CD4-positive, alpha-beta T cell treated with Interleukin-17A for 1 hour (primary cell): ENCODE measurements around the gene TPST2.

Experiments used
- DNase-seq: peaks from one replicate; pipeline ENCODE4 v3.0.0-alpha.2; 2020

Gene TPST2

DNA sequence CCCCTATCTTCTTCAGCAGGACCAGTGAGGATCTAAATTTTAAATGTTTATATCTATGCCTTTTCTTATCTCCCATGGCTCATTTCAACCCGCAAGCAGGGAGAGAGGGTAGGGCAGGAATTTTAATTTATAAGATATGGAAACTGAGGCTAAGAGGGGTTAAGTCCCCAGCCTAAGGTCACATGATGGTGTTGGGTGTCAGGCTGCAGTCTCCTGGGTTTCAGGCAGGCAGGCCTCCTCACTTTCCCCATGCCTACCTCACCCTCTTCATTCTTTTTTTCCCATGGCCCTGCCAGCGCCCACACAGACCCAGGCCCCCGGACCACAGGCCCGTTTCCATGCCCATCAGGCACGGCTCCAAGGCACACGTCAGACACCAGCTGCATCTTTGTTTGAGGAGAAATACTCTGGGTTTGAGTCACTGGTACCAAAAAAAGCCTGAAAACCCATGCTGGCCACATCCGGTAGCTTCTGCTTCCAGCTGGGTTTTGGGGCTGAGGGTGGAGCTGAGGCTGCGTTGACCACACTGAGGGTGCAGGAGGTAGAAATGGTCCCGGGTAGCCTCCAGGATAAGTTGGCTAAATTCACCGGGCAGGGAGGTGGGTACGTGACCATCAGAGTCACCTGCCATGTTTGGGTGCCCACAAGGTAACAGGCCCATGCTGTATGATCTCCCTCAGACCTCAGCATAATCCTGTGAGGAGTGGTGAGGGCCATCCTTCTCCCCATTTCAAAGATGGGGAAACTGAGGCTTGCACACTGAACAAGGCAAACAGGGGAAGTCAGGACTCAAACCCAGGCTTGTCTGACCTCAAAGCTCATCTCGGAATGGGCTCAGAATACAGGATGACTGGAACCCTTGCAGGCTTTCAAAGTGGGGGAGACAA, 20.4 kb upstream of the TPST2 start:
- peak; percentile 58 for DNase-seq

DNA sequence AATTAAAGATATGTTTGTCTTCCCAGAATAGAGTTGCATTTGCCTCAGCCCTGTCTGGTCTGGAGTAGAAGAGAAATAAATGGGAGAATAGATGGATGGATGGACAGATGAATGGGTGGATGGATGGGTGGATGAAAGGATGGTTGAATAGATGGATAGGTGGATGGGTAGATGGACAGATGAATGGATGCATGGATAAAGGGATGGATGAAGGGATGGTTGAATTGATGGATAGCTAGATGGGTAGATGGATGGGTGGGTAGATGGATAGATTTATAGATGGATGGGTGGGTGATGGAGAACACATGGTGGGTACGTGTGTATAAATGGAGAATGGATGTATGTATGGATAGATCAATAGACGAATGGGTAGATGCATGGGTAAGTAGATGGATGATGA, 19.4 kb upstream of the TPST2 start:
- no peak for DNase-seq

DNA sequence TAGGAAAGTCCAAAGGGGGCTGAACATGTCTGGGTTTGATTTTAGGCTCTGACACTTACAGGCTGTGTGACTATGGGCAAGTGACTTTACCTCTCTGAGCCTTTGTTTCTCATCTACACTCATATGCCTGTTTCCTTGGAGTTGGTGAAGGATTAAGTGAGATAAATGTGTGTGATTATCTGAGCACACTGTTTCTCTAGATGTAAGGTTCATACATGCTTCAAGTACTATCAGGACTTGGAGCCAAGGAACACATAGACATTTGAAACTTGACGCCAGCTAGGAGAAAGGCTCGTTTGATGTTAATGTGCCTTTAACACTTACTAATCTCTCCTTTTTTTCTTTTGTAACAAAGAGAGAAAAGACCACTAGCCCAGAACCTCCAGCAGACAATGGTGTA, 18.2 kb upstream of the TPST2 start:
- DNase-seq: no peak

DNA sequence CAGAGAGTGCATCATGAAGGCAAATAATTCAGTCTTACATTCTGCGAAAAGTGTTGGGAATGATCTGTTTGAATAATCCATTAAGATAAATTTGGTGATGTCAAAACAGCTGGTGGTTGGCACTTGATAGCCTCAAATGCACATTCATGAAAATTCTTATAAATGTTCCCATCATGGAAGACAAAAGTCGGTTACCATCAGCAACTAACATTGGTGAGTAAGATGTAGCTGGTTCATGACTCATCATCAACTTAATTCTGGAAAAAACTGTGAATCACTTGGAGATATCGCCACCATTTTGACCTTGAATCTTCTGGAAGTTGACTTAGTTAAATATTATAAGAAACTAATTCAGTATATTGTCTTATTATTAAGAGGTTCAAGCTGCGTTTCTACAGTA, 16.7 kb upstream of the TPST2 start:
- no peak for DNase-seq

DNA sequence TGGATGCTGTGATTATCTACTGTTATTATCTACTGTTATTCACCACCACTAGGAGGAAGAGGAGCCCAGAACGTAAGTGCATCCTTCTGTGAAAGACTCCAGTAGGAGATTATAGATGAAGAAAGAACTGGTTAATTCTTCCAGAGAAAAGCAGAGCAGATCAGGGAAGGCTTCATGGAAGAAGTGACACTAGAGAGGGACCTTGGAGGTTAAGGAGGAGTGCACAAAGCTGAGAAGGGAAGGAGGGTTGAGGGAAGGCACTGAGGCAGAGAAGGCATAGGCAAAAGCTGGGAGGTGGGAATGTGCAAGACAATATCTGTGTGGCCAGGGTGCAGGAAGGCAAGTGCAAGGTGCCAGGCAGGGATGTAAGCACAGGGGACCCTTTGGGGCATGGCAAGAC, 14.4 kb upstream of the TPST2 start:
- DNase-seq: no peak

DNA sequence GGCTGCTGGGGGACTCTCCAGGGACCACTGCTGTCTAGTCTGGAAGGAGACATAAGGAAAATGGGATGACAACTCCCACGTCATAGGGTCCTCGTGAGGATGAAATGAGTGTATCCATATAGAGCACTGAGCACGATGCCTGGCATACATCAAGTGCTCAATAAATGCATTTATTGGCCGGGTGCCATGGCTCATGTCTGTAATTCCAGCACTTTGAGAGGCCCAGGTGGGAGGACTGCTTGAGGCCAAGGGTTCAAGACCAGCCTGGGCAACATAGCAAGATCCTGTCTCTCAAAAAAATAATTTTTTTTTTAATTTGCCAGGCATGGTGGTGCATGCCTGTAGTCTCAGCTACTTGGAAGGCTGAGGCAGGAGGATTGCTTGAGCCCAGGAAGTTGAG, 12.2 kb upstream of the TPST2 start:
- DNase-seq: no peak

DNA sequence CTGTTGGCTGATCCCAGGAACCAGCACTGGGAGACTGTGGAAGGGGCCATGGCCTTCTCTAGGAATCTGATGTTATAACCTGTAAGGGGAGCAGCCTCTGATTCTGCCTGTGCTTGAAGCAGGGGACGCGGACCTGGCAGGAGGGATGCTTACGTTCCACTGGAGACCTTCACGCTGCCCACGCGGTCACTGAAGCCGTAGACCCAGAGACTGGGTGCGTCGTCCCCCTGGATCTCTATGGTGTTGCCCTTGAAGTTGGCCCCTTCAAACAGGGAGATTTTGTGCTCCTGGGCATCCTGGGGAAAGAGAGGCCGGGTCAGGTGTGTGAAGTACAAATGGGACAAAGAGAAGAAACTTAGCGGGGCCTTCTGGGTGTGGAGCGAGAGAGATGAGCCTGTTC, 11.8 kb upstream of the TPST2 start:
- no peak for DNase-seq

DNA sequence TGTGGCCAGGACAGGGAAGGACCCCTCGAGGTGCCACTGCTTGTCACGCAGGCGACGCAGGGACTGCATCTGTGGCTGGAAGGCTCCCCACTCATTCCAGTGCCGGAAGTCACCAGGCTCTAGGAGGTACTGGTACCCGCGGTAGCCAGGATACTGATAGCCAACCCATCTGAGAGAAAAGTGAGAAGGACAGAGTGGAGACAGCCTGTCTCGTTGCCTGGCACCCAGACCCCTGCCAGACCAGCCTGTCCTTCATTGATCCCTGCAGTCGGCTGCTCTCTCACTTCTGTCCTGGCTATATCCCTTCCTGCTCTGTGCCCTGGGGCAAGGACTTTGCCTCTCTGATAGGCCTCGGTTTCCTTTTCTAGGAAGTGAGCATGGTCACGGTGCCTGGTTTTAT, 9.6 kb upstream of the TPST2 start:
- no peak for DNase-seq

DNA sequence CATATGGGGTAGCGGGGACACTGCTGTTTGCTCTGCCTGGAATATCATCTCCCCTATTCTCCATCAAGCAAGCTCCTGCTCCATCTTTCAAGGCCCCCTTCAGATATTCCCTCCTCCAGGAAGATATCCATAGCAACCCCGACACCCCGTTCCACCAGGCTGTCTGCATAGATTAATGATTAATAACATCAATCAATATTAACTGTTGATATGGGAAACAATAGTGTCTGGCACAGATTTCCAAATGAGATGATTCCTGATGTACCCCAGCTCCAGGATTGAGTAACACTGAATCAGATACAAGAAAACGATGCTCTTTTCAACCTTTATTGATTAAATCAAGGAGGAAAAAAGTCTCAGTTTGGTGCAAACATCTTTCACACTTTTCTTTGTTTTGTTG, 7.5 kb upstream of the TPST2 start:
- DNase-seq: no peak

DNA sequence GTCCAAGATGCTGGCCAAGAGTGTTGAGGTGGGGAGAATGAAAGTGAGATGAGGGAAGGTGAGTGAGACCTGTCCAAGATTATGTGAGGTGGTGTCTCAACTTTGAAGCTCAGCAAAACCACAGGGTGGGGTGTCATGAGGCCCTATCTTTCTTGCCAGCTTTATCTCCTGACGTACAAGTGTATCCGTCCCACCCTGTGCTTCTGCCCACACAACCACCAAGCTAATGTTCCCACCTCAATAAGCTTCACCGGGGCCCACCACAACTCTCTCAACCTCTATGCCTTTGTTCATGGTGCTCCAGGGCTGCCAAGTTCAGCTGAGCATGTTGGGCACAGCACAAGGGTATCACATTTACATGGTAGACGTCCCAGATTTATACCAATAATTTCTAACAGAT, 7.1 kb upstream of the TPST2 start:
- DNase-seq: peak; percentile 52

DNA sequence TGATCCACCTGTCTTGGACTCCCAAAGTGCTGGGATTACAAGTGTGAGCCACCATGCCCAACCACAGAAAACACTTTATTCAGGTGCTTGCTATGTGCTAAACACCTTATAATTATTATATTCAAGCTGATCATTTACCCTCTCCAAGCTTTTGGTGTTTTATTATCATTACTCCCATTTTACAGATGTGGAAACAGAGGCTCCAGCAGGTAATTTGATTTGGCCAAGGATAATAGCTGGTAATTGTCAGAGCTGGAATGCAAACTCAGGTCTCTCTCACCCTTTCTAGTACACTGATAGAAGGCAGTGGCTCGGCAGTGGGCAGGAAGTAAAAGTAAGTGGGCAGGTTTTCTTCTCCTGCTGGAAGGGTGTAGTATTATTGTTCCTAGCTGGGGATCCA, 3.8 kb upstream of the TPST2 start:
- no peak for DNase-seq

DNA sequence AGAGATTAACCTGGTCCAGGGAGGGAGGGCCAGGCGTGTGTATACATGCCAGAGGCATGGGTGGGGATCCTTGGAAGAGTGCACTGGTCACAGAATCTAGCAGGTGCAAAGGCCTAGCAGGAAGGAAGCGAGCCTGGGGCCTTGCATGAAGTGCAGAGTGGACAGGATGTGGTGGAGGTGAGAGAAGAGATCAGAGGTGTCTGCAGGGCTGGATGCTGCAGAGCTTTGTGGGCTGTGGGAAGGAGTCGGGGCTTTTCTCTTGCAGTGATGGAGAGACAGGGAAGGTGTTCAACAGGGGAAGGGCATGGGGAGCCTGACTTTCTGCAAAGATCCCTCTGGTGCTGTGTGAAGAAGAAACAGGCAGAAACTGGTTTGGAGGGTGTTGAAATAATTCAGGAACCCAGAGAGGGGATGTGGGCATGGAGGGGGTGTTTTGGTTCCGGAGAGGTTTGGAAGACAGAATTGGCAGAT, 2.5 kb upstream of the TPST2 start:
- DNase-seq: peak; percentile 69

DNA sequence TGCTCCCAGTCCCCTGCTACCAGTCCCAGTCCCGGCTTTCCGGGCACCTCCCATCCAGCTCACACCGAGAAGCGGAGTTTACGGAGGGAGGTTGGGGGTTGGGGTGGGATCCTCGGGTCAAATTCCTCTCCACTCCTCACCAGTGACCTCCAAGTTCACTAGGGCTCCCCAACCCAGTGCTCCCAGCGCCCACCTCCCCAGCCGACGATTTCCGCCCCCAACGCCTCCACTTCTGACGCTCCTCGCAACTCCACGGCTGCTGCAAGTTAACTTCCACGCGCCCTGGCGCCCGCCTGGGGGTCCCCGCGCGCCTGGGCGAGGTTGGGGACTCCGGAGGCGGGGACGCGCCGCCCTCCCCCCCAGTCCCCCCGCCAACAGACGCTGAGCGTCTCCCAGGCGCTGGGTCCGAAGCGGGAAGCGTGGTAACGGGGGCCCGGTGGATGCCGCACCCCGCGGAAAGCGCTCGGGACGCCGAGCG, 526 bp downstream of the TPST2 start:
- DNase-seq: peak; percentile 22

DNA sequence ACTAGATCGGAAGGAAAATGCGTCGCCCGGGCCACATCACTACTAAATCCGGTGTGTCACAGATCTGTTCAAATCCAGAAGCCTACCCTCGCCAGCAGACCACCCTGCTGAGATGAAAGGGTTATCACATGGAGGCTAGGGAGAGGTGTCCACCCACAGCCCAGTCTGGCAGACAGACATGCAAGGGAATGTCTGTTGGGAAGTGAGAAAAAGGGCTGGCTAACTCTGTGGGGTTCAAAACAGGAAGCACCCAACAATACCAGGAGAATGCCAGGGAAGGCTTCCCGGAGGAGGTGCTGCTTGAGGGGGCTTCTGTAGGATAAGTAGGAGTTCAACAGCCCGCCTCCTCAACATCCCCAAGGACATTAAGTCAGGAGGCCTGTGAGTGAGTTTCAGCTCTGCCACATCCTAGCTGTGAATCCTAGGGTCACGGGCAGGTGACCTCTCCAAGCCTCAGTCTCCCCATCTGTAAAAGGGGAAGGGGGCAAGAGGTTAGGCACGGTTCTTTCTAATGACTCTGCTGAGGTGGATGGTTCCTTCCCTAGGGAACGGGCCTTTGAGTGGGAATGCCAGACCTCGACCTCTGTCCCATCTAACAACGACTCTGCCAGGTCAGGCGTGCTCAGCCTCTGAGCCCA, 1.1 kb downstream of the TPST2 start:
- no peak for DNase-seq

DNA sequence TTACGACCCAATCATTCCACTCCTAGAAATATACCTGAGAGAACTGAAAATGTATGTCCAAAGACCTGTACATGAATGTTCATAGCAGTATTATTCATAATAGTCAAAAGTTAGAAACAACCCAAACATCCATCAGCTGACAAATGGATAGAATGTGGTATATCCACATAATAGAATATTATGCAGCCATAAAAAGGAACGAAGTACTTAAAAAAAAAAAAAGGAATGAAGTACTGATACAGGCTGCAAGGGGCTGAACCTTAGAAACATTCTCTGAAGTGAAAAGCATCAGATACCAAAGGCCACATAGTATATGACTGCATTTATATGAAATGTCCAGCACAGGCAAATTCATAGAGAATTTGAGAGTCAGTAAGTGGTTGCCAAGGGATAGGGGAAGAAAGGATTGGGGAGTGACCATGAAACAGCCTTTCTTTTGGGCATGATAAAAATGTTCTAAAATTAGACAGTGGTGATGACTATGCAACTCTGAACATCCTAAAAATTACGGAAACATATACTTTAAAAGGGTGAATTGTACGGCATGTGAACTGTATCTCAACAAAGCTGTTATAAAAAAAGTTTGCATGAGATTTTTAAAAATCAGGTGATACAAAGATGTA, 1.8 kb downstream of the TPST2 start:
- DNase-seq: no peak

DNA sequence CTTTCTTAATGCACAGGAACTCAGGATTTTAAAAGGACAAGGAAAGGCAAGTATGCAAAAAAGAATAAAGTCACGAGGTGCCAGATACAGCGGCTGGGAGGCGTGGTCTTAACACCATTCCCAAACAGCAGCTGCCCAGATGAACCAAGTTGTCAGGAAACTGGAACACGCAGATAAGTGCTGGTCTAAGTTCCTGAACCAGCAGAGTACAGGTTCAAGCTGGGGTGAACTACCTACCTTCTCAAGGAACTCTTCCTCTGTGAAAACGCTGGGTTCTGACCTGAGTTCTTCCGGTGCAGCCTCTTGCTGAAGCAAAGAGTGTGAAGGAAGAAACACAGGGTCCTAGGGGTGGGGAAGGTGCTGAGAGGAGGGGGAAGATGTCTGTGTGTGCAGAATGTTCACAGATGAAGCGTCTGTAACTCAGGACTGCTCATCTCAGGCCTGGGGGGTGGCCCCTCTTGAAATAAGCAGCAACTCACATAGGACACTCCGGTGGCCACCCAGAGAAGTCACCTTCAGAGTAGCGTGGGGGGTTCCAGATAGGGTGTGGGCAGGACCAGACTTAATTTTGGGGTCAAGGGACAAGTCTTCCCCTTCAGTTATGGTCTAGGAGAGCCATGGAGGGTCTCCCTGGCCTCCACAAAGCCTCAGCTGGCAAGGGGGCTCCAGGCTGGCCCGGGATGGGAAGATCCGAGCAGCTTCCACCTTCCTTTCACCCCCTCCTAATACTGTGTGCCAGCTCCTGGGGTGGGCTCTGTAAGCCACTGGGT, 3.2 kb downstream of the TPST2 start:
- peak; percentile 35 for DNase-seq

DNA sequence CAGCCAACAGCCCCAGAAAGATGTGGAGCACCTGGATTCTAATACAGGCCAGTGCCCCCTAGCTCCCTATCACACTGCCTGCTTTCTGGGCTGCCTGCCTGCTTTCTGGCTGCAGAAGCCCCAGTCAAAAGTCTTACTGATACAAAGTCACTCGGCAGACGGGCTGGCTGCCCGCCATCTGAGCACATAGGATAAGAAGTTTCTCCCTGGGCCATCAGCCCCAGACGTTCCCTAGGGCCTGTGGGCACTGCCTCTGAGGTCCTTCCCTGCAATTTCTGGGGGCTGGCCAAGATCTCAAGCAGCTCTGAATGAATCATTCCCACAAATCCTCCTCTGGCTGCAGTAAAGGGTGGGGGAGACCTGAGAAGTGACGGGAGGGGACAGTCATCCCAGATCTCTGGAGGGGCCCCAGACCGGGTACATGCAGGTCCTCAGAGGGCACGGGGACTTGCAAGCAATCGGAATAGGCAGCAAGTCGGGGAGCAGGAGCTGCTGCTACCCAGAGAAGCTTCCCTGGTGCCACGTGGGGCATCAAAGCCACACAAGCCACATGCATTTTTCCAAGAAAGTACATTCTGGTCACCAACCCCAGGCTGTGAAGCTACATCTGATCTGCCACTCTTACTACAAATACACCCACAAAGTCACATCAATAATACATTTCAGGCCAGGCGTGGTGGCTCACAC, 4.7 kb downstream of the TPST2 start:
- DNase-seq: no peak

DNA sequence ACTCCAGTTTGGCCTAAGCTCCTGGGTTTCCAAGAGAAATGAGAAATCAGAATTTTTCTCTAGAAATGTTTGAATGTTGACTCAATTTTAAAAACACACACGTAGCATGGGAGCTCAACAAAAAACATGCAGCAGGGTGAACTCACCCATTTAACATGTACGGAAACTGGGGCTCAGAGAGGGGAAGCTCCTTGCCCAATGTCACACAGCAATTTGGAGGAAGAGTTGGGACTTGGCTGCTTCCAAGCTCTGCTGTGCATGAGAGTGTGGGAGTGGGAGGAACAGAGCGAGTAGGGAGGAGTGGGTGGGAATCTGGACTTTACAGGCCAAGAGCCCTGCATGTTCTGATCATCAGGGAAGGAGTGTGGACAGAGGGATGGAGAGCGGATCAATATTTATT, 5.9 kb downstream of the TPST2 start:
- DNase-seq: no peak

DNA sequence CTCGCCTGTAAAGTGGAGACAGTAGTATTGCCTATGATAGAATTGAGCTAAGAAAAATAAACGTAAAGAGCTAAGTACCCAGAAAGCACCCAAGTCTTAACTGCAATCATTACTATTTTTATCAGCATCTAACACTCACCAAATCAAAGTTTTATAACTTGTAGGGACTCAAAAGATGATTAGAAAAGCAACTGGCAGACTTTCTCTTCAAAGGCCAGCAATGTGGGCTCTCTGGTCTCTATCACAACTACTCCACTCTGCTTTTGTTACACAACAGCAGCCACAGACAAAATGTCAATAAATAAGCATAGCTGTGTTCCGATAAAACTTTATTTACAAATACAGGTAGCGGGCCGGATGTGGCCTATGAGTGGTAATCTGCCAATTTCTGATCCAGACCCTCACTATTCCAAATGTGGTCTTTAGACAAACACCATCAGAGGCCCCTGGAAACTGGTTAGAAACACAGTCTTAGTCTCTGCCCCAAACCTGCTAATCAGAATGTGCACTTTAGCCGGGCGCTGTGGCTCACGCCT, 8.2 kb downstream of the TPST2 start:
- DNase-seq: no peak

DNA sequence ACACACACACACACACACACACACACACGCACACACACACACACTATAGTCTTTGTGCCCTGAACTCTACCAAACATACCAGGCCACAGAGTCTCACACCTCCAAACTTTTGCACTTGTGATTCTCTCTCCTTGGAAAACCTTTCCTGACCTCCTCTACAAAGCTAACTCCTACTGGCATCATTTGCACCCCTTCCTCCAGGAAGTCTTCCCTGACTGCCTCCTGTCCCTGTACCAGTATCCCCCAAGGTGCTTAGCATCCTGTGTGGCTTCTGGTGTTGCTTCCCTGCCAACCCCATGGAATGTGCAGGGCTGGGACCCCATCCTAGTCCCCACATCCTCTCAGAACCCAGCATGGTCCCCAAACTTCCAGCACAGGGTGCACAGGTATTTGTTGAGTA, 8.9 kb downstream of the TPST2 start:
- DNase-seq: no peak

DNA sequence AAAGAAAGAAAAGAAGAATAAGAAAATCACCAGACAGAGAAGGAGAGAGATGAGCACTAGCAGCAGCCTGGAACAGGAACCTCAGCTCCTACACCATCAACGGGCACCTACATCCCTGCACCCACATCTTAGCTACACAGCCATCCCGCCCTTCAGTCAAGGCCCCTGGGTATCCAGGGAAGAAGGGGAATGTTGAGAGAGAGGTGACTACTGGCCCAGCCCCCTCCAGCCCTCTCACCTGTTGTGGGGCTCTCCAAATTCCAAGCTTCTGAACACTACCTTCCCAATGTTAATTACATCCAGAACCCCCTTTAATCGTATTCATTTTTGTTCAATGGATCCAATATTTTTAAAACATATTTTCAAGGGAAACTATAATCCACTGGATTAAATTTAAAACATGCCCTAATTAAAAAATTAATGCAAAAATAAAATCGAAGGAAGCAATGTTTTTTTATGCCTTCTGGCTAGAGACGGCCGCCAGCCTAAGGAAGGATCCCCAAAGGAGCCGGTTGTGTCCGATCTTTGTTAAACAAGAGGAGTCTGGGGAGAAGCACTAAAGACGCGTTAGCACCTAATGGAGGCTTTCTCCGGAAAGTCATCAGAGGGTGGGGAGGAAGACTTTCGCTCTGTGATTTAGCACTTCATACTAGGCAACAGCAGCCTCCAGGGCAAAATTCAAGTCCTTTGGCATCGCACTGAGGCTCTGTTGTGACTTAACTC, 9.5 kb downstream of the TPST2 start:
- DNase-seq: no peak
